Peyer's patch (tissue), 4 donors: Measurements from ENCODE around the gene EME2. TPM values are rescaled to one million over a fixed set of nuclear protein-coding genes. Genes with fewer than 3 reads are reported as not detected.

Source experiments
- DNase-seq, 3 donors: peaks; one replicate each; pipeline ENCODE4 v3.0.0-alpha.2; 2017 to 2019
- H3K27ac ChIP-seq, 4 donors: fragments of 200-600 bp; sonication (generic); one replicate each; pipeline ENCODE4 v1.5.1; 2016 to 2019
- H3K27me3 ChIP-seq, 2 donors: fragments of 200-600 bp; sonication (generic); one replicate each; pipeline ENCODE4 v1.5.1; 2019
- H3K36me3 ChIP-seq, 3 donors: fragments of 200-600 bp; sonication (generic); one replicate each; pipeline ENCODE4 v1.5.1; 2016 to 2019
- H3K4me1 ChIP-seq, 4 donors: fragments of 200-600 bp; sonication (generic); one replicate each; pipeline ENCODE4 v1.5.1; 2016 to 2019
- H3K4me3 ChIP-seq, 4 donors: fragments of 200-600 bp; sonication (generic); 1 replicate in 3 of 4; 2 replicates in 1 of 4; pipeline ENCODE4 v1.5.1; 2016 to 2019; ENCODE audit warnings: mild to moderate bottlenecking in 1 of 4
- H3K9me3 ChIP-seq, 4 donors: fragments of 200-600 bp; sonication (generic); one replicate each; pipeline ENCODE4 v1.5.1; 2016 to 2019; ENCODE audit warnings: mild to moderate bottlenecking in 1 of 4
- POLR2A ChIP-seq, 2 donors: fragments of 450-650 bp; IDR thresholded peaks; one replicate each; pipeline ENCODE4 v1.5.1; 2017; ENCODE audit warnings: antibody characterized with exemption in 2 of 2, mild to moderate bottlenecking in 2 of 2, moderate library complexity in 2 of 2
- total RNA-seq, 4 donors: library from RNA; depleted of rRNA; stranded (reverse); fragments of >200 nt; gene quantifications; one replicate each; pipeline ENCODE4 v1.1.0, GENCODE V29; 2016
- TF ChIP-seq, protein P1 (sequence below), 6 experiments: fragments of 450-650 bp in 4 of 6; fragments of 200-600 bp in 2 of 6; sonication (generic) in 1 of 6; IDR thresholded peaks; one replicate each; pipeline ENCODE4 v1.5.1; 2017 to 2019; ENCODE audit warnings: antibody characterized with exemption in 6 of 6, mild to moderate bottlenecking in 3 of 6, moderate library complexity in 1 of 6

The EME2 gene
- total RNA-seq, 4 donors from 2014 or later: 54.6 to 99.9 (median 67.0) TPM

DNA sequence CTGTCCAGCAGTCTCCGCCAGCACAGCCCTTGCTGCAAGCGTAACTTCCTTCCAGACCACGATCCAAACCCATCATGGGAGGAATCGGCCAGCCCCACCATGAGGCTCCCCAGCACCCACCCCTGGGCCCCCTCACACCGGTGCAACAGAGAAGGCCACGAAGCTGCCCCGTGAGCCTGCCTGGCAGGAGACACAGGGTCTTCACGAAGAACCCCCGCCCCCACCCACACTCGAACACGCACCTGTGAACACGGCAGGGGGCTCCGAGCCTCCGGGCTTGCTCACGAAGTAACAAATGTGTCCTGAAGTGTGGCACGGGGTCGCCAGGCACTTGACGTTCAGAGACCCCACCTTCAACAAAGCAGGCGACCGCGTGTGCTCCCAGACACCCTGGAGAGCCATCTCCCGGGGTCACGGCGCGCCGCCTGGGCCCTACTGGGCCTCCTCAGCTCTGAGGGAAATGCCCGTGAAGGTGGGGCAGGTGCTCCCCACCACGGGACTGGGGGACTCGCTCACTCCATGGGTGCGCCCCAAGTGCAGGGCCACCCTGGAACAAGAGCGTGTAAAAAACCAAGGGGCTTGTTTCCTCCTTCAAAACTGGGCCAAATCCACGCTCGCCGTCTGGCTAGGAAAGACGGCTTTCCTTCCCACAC is 46.4 kb downstream of the EME2 start:
- no peak overlapping the region for H3K4me3 ChIP-seq
- no peak overlapping the region for H3K27ac ChIP-seq
- peaks cover 0 to 74% (median 4%) of the 10 kb centered on the region in 3 donors for H3K36me3 ChIP-seq
- H3K9me3 ChIP-seq: no peaks in the 10 kb centered on the region
- TF ChIP-seq, protein P1, sequence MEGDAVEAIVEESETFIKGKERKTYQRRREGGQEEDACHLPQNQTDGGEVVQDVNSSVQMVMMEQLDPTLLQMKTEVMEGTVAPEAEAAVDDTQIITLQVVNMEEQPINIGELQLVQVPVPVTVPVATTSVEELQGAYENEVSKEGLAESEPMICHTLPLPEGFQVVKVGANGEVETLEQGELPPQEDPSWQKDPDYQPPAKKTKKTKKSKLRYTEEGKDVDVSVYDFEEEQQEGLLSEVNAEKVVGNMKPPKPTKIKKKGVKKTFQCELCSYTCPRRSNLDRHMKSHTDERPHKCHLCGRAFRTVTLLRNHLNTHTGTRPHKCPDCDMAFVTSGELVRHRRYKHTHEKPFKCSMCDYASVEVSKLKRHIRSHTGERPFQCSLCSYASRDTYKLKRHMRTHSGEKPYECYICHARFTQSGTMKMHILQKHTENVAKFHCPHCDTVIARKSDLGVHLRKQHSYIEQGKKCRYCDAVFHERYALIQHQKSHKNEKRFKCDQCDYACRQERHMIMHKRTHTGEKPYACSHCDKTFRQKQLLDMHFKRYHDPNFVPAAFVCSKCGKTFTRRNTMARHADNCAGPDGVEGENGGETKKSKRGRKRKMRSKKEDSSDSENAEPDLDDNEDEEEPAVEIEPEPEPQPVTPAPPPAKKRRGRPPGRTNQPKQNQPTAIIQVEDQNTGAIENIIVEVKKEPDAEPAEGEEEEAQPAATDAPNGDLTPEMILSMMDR (IDR thresholded peaks at IDR 0.05): no peak
- TF ChIP-seq POLR2A (IDR thresholded peaks at IDR 0.05): no peak
- no peaks in the 10 kb centered on the region for H3K27me3 ChIP-seq
- DNase-seq: peak in 1 of 3 donors; percentile 42
- H3K4me1 ChIP-seq: peaks cover 0 to 7% (median 0%) of the 10 kb centered on the region in 4 donors

DNA sequence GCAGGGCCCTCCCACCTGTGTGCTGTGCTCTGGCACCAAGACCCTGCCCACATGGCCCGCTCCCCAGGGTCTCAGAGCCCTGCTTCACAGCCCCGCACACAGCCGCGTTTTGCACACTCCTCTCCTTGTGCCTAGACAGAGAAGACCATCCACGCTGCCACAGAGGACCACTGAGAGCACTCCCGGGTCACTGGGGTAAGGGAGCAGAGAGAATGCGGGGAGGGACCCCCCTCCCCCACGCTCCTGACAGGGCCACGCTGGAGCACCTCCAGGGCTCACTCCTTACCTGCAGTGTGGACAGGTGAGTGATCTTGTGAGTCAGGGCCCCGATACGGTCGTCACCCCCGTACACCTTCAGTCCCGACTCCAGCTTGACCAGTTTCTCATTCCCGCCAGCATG is 47.0 kb downstream of the EME2 start:
- Histone ChIP-seq H3K9me3 (no peaks in the 10 kb centered on the region), H3K27ac (no peak overlapping the region), H3K4me3 (no peak overlapping the region), H3K4me1 (peaks cover 0 to 13% (median 0%) of the 10 kb centered on the region in 4 donors), H3K36me3 (peaks cover 0 to 74% (median 4%) of the 10 kb centered on the region in 3 donors), H3K27me3 (no peaks in the 10 kb centered on the region)
- peak in 1 of 3 donors; percentile 38 for DNase-seq
- no peak for TF ChIP-seq POLR2A (IDR thresholded peaks at IDR 0.05)
- TF ChIP-seq, protein P1 (IDR thresholded peaks at IDR 0.05): no peak

GRCh38 chr16:1820096-1820945 is 47.7 kb downstream of the EME2 start:
- Histone ChIP-seq H3K27me3 (no peaks in the 10 kb centered on the region), H3K27ac (no peak overlapping the region), H3K9me3 (no peaks in the 10 kb centered on the region), H3K4me1 (peaks cover 0 to 19% (median 4%) of the 10 kb centered on the region in 4 donors), H3K4me3 (no peak overlapping the region), H3K36me3 (peaks cover 0 to 74% (median 4%) of the 10 kb centered on the region in 3 donors)
- TF ChIP-seq, protein P1 (IDR thresholded peaks at IDR 0.05): no peak
- TF ChIP-seq POLR2A (IDR thresholded peaks at IDR 0.05): no peak
- DNase-seq: peak in 1 of 3 donors; percentile 23

GRCh38 chr16:1820946-1821290 is 48.3 kb downstream of the EME2 start:
- TF ChIP-seq, protein P1 (IDR thresholded peaks at IDR 0.05): no peak
- TF ChIP-seq POLR2A (IDR thresholded peaks at IDR 0.05): no peak
- Histone ChIP-seq H3K4me3 (no peak overlapping the region), H3K4me1 (peaks cover 3 to 25% (median 8%) of the 10 kb centered on the region in 4 donors), H3K36me3 (peaks cover 0 to 69% (median 4%) of the 10 kb centered on the region in 3 donors), H3K27me3 (no peaks in the 10 kb centered on the region), H3K27ac (no peak overlapping the region), H3K9me3 (no peaks in the 10 kb centered on the region)
- DNase-seq: peak in 1 of 3 donors; percentile 25

- no peaks in the 10 kb centered on the region for H3K27me3 ChIP-seq
- H3K9me3 ChIP-seq: no peaks in the 10 kb centered on the region
- H3K36me3 ChIP-seq: peaks cover 0 to 58% (median 0%) of the 10 kb centered on the region in 3 donors
- DNase-seq: no peak
- H3K4me1 ChIP-seq: peaks cover 3 to 26% (median 10%) of the 10 kb centered on the region in 4 donors
- H3K4me3 ChIP-seq: no peak overlapping the region
- no peak overlapping the region for H3K27ac ChIP-seq
- no peak for TF ChIP-seq POLR2A (IDR thresholded peaks at IDR 0.05)
- TF ChIP-seq, protein P1 (IDR thresholded peaks at IDR 0.05): no peak
Observed at GRCh38 chr16:1821861-1822611, 49.4 kb downstream of the EME2 start.
